Bronchial epithelial cell (primary cell): ENCODE results near the gene NTM. TPM values are rescaled to one million over a fixed set of nuclear protein-coding genes. Genes with fewer than 3 reads are reported as not detected.

Experiments used
- DNase-seq: peaks from one replicate; pipeline ENCODE4 v3.0.0-alpha.2; 2010; ENCODE audit warnings: low read depth
- FAIRE-seq: peaks from 2 replicates; lab custom pipeline; 2011; peaks lifted over from hg19 to GRCh38; lab: Jason Lieb, UNC
- H3K27me3 ChIP-seq: 2 replicates; pipeline ENCODE4 v1.5.1; 2011; ENCODE audit warnings: low read length; ENCODE audit not compliant: control insufficient read depth, insufficient read depth
- H3K36me3 ChIP-seq: 2 replicates; pipeline ENCODE4 v1.5.1; 2011; ENCODE audit warnings: low read length; ENCODE audit not compliant: control insufficient read depth, insufficient read depth
- H3K4me3 ChIP-seq: 2 replicates; pipeline ENCODE4 v1.5.1; 2011; ENCODE audit warnings: mild to moderate bottlenecking, low read depth, low read length, control low read depth
- CTCF ChIP-seq: IDR thresholded peaks from 2 replicates; pipeline ENCODE4 v1.5.1; 2011; ENCODE audit warnings: mild to moderate bottlenecking, moderate library complexity, low read length, control low read depth, inconsistent platforms; ENCODE audit not compliant: insufficient read depth, severe bottlenecking
- total RNA-seq: library from RNA; depleted of rRNA; stranded (reverse); fragments of >200 nt; gene quantifications from 2 replicates; pipeline ENCODE4 v1.2.1, GENCODE V29; 2014

The NTM gene
- total RNA-seq, 1 donor from 2014 or later, result 4.2 TPM

GRCh38 chr11:132139181-132139580, 768.8 kb downstream of the NTM start:
- H3K4me3 ChIP-seq, result no peak overlapping the region
- TF ChIP-seq CTCF, result no peak
- H3K36me3 ChIP-seq, result no peaks in the 10 kb centered on the region
- no peak for FAIRE-seq
- DNase-seq, result peak; percentile 56
- no peaks in the 10 kb centered on the region for H3K27me3 ChIP-seq

- DNase-seq (no peak), FAIRE-seq (no peak)
- Histone ChIP-seq H3K27me3 (no peaks in the 10 kb centered on the region), H3K36me3 (no peaks in the 10 kb centered on the region), H3K4me3 (no peak overlapping the region)
- TF ChIP-seq CTCF, result no peak
Observed at GRCh38 chr11:132140056-132140455, 769.6 kb downstream of the NTM start.

GRCh38 chr11:132142121-132142520, 771.7 kb downstream of the NTM start:
- no peaks in the 10 kb centered on the region for H3K27me3 ChIP-seq
- peak; percentile 85 for DNase-seq
- H3K36me3 ChIP-seq, result no peaks in the 10 kb centered on the region
- H3K4me3 ChIP-seq, result no peak overlapping the region
- peak; percentile 76 for FAIRE-seq
- TF ChIP-seq CTCF, result no peak

- FAIRE-seq (no peak), DNase-seq (no peak)
- Histone ChIP-seq H3K36me3 (no peaks in the 10 kb centered on the region), H3K27me3 (no peaks in the 10 kb centered on the region), H3K4me3 (no peak overlapping the region)
- no peak for TF ChIP-seq CTCF
Observed at GRCh38 chr11:132142554-132142953, 772.1 kb downstream of the NTM start.

- no peak overlapping the region for H3K4me3 ChIP-seq
- DNase-seq (no peak), FAIRE-seq (no peak)
- H3K27me3 ChIP-seq, result no peaks in the 10 kb centered on the region
- no peaks in the 10 kb centered on the region for H3K36me3 ChIP-seq
- TF ChIP-seq CTCF, result no peak
Observed at GRCh38 chr11:132147464-132147863, 777.0 kb downstream of the NTM start.

GRCh38 chr11:132154781-132155180, 784.4 kb downstream of the NTM start:
- H3K36me3 ChIP-seq, result no peaks in the 10 kb centered on the region
- H3K4me3 ChIP-seq, result no peak overlapping the region
- H3K27me3 ChIP-seq, result no peaks in the 10 kb centered on the region
- FAIRE-seq, result no peak
- TF ChIP-seq CTCF, result no peak
- DNase-seq, result no peak
